Erythroblast (primary cell): ENCODE results near the gene CDH13.

Source experiments
- GATA1 ChIP-seq: IDR thresholded peaks from 2 replicates; pipeline ENCODE4 v1.6.1; 2011; ENCODE audit warnings: low read depth, mild to moderate bottlenecking, control low read depth, low read length, moderate library complexity
- POLR2A ChIP-seq: IDR thresholded peaks from 2 replicates; pipeline ENCODE4 v1.6.1; 2011; ENCODE audit warnings: mild to moderate bottlenecking, low read length

- TF ChIP-seq POLR2A, result no peak
- no peak for TF ChIP-seq GATA1
Measured at GRCh38 chr16:83774066-83774465, 1147.3 kb downstream of the CDH13 start.
